ENCODE data around the gene CPO.
A peak's percentile ranks its signal among the peaks of the same experiment; 100 is the strongest.

The CPO gene

DNA sequence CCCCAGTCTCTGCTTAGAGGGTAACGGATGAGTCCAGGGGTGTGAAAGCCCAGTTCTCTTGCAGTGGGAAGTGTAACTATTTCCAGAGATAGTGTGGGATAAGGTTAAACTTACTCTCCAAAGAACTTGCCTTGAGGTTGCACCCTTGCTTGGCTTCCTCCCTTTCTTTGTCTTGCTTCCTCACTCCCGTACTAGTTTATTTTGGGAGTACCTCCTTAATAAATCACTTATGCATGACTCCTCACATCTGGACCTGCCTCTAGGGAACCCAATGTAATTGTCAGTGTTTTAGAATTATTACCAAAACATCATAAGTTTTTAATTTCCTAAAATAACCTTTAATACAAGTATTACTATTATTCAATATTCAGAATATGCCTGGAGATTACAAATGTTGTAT, 35.2 kb downstream of the CPO start:
- no peak for DNase-seq

DNA sequence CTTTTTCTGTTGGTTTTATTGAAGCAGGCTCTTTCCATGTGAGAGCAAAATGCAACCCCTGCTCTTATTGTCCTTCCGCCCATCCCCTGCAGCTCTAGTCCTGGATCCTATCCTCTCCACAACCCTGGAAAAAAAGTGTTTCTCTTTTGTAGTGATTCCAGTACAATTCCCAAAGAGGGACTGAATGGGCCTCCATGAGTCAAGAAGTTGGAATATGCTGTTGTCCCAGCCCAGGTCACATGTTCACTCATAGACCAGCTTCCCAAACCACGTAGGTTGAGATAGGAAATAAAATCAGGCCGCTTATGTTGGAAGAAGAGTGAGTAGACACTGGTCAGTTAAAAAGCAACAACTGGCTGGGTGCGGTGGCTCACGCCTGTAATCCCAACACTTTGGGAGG, 39.4 kb downstream of the CPO start:
- no peak for DNase-seq

DNA sequence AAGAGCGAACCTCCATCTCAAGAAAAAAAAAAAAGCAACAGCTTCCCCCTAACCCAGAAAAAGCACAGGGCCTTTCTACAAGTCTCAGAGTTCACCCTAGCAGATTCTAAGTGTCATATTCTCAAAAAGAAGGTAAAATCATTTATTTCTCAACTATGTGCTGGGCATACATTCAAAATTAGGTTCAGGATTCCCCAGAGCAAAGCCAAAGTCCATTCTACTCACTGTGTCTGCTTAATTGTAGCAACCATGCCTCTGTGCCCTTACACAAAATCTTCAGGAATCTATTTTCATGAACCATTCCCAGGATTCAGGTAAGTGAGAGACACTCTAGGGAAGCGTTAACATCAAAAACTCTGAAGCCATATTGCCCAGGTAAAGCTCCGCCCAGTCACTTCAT, 40.0 kb downstream of the CPO start:
- no peak for DNase-seq

DNA sequence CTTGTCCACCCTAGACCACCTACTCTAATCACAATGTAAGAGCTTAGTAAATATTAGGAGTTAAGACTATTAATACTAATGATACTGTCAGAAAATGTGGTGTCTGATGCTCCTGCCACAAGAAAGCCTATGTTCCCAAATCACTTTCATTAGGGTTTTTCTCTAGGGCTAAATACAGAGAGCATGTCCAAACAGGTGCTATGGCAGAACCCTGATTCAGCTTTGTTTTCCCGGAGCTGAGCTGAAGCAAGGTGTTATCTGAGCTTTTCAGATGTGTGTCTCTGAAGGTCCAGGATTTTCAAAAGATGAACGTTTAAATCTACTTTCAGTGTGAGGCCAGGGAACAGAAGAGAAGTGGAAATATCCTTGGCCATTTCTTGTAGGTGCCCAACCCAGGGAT, 40.6 kb downstream of the CPO start:
- DNase-seq: no peak

DNA sequence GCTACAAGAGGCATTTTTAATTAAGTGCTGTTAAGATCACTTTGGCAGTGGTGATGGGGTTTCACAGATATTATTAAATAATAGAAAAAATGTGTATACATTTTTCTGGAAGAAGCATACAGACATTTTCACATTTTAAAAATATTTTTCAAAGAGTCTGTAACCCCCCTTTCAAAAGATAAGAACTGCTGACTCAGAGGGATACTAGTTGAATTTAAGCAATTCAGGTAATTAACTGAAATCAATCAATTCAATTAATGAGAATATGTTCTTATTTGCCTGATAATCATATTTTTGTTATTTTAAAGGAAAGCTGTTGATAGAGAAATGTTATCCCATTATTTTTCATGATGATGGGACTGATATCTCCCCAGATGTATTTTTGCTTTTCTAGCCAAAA, 41.1 kb downstream of the CPO start:
- no peak for DNase-seq

DNA sequence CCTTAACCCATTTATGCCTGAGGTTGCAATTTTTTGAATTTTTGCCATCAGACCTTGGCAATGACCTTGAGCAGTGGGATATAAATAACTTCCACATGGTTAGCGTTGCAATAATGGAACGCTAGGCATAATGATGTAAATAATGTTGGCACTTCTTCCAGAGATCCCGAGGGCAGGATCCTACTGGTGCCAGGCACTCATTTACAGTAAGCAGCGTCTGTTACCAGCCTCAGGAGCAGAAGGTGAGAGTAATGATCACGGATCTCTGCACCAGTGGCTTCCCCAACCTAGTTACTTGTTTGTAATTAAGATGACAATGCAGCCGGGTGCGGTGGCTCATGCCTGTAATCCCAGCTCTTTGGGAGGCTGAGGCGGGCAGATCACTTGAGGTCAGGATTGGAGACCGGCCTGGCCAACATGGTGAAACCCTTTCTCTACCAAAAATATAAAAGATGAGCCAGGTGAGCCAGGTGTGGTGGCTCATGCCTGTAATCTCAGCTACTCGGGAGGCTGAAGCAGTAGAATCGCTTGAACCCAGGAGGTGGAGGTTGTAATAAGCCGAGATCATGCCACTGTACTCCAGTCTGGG, 41.9 kb downstream of the CPO start:
- no peak for DNase-seq

DNA sequence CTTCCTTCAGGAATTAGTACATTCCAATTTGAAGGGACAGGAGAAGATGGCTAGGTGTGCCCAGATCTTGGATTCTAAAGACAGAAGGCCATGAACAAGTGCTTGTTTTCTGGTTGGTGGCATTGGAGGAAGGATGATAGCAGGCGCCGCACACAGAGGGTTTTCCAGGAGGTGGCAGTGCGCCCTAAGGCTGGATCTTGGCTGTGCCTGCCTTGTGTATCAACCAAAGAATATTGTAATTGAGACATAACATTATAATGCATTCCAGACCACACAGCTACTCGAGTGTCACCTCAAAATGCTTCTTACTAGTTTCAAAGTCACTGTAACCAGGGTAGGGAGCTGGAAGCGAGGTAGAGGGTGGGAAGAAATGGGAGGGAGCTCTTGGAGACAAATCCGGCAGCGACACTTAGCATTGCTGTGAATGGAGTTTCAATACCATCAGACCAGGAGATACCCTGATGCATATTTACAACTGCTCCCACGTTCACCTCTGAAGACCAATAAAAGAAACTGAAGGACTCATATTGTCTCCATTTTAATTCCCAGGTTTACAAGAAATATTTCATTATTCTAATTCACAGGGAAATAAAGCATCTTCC, 42.5 kb downstream of the CPO start:
- peak; percentile 18 for DNase-seq

DNA sequence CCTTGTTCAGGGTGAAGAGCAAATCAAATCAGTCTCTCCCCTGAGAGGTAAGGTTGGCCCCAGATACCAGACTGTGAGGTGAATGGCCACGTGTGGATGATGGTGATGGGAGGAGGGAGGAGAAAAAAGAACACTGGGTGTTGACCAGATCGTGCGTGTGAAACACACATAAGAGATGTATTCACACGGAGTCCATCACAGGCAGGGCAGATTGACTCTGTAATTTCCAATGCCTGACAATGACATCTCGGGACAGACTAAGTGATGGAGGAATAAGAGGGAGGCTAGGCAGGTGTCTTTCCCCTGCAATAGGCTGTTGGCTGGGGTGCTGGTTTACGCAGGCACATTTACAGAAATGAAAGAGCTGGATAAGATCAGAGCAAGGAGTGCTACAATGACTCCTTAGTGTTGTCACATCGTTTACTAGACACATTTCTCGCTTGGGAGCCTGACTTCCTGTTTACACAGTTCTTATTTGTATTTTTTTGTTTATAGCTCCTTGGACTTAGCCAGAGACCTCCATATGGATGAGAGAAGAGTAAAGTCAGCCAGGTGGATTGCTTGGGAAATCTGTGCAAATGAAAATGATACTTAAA, 43.1 kb downstream of the CPO start:
- DNase-seq: no peak

DNA sequence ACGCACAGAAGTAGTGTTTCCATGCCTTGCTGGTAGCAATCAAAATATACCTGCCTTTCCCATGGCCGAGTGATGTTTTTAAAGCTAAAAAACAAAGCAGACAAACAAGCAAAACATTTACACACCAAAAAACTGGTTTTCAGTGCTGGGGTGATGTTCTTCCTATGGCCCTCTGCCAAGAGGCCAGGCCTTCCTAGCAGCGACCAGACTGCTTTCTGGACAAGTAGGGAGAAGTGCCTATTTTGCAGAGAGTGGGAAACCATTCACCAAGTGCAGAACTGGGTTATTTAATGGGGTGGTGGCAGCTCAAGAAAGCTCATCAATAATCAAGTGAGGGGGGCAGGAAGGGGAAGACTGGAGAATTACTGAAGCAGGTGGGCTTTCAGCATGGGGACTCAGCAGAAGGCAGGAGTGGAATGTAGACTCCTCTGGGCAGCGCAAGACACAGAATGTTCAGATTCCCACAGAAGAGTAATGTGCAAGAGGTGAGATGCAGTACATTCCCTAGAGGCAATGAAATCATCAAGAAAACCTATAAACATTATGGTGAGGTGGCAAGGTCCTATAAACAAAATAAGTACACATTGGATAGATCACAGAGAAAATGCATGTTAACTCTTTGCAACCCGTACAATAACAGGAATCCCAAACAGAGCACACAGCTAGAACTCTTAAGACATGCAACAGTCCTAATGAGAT, 44.0 kb downstream of the CPO start:
- DNase-seq: no peak

DNA sequence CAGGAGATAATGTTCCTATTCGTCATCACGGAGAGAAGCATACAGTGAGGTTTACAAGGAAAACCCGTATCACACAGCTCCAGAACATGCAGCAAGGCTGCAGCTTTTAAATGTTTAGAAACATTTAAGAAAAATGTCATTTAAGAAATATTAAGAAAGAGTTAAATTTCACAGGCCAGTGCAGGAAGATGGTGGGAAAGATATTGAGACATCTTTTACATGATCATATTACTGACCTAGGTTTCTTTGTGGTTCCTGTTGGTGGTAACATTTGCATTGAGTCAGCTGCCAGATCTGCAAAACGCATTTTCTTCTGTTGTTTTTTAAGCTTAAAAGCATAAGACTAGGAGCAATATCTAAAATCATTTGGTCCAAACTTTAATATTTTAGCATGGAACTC, 44.9 kb downstream of the CPO start:
- no peak for DNase-seq

DNA sequence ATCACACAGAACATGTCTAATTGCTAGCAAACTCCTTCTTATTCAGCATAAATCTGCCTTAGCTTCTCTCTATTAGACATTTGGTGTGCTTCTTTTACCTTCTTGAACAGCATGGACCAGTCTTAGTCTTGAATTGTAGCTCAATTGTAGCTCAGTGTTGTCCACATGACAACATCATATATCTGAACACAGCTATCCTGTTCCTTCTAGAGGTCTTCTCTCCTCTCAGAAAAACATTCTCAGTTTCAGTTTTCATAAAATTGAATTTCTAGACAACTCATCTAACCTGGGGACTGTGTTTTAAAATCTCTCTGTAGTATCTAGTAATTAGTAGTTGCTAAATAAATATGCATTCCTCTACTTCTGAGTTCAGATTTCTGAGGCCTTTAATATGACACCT, 47.6 kb downstream of the CPO start:
- no peak for DNase-seq

DNA sequence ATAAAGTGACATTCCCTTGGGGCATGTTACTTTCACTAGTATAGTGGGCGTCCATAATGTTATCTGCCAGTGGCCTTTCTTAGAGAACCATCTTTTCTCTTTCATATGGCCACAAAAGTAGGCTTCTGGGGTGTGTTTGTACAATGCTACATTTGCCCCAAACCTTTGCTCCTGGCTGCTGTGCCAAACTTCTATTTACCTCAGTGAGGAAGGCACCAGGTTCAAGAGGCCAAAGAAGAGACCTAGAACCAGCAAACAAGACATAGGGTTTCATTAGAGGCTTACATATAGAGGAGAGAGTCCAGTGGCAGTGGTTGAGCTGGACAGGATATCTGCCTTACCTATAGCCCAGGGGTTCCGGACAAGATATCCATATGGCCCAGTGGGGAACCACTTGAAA, 48.5 kb downstream of the CPO start:
- DNase-seq: no peak

DNA sequence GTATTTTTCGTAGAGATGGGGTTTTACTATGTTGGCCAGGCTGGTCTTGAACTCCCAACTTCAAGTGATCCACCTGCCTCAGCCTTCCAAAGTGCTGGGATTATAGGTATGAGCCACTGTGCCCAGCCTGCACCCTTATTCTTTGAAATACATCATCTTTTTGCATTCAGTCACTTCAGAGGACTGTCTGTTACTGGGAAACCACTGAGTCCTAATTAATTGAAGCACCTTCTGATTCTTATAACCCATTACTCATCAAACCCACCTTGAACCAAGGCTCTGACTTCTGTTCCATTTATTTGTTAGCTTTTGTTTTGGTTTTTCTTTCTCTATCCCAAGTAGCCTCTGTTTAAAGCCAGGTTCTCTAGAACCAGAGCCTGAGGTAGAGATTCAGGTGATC, 49.6 kb downstream of the CPO start:
- no peak for DNase-seq

DNA sequence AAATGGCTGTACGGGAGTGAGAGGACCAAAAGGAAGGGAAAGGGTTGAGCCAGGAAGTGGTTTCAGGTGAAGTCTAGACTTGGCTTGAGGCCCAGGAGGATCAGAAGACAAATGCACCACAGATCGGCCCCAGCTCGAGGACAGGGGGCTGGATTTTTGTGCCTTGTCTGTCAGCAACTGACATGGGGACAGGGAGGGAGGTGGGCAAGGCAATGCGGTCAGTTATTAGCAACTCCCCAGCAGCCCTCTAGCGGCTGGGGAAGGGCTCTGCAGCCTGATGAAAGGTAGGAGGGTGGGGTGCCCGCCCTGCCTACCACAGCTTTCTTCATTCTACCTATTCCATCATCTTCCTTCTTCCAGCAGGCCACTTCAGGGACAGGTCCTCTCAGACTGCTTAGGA, 50.0 kb downstream of the CPO start:
- no peak for DNase-seq

DNA sequence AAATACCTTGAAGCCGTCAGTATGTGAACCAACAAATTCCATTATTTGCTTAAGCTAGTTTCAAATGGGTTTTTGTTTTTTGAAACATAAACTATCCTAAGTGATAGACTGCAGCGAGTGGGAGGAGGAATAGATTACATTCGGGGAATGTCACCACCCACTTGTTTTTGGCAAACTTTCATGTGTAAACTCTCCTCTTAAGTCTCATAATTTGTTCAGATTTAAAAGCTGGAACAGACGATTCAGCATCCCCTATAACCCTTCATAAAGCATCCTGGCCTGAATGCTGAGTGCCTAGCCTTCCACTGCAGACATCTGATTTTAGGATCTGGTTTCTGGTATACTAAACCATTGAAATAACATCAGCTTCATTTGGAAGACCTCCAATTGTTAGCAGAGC, 51.0 kb downstream of the CPO start:
- DNase-seq: no peak

DNA sequence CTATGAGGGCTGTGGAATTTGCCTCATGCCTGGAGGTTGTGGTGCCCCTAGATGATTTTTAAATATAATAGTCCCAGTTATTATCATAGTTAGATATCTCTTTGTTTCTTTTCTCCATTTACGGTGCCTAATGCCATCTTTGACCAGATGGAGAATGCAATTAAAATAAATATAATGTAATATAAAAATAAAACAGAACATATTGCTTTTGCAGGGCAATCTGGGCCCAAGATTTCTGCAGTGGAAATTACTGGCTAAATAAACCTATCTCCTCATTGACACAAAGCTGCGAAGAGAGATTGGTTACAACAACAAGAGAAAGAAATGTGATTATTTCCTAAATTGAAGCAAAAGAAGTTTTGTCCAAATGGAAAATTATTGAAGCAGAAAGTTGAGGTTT, 51.8 kb downstream of the CPO start:
- DNase-seq: no peak

DNA sequence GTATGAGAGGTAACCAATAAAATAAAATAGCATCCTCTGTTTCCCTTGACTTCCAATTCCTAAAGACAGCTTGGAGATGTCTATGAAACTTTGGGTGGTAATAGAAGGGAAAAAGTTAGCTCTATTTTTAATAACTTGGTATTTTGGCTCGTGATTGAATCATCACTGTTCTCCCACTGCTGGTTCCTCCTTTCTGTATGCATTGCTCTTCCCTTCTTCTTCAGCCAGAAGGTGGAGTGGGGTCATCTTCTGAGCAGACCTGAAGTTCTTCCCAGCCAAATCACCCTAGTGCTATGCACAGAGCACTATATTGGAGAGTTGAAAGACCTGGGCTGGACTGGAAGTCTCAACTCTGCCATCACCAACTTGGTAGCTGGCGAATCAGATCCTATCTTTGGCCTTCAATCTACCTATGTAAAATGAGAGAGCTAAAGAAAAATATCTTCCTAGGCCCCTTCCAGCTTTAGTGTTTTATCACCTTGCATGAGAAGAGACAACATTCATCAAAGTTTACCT, 54.1 kb downstream of the CPO start:
- no peak for DNase-seq

DNA sequence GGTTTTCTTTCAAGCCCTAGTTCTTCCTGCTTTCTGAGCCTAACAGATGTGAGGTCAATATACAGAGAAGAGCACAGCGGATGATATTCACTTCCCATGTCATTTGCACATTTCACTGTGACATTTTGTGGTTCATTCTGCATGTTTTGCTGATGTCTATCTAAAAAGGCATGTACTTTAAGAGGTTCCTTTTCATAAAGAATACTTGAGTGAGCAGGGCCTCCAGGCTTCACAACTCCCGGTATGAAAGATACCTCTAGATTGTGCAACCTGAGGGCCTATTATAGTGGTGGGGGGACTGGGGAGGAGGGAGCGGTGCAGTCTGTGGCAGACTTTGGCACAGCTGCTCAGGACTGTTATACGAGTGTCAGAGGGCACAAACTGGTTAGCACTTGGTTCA, 54.6 kb downstream of the CPO start:
- no peak for DNase-seq

DNA sequence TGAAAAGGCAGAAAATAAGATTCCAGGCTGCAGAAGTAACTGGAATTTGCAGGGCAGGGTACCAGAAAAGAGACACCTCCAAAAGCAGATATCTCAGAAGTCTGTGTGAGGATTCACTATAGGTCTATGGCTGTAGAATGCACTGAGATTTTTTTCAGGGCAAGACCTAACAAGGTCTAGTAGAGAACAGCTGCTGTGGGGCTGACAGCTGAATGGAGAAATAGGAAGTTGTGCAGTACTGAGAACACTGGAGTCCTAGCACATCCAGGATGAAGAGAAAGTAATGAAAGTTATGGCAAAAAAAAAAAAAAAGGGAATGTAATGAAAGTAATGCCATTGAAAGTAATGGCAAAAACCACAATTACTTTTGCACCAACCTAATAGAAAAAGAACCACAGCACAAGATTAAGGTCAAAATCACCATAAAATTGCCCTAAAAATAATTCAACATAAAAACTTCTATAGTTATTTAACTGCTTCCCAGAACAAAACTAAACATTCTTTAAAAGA, 57.3 kb downstream of the CPO start:
- DNase-seq: no peak

DNA sequence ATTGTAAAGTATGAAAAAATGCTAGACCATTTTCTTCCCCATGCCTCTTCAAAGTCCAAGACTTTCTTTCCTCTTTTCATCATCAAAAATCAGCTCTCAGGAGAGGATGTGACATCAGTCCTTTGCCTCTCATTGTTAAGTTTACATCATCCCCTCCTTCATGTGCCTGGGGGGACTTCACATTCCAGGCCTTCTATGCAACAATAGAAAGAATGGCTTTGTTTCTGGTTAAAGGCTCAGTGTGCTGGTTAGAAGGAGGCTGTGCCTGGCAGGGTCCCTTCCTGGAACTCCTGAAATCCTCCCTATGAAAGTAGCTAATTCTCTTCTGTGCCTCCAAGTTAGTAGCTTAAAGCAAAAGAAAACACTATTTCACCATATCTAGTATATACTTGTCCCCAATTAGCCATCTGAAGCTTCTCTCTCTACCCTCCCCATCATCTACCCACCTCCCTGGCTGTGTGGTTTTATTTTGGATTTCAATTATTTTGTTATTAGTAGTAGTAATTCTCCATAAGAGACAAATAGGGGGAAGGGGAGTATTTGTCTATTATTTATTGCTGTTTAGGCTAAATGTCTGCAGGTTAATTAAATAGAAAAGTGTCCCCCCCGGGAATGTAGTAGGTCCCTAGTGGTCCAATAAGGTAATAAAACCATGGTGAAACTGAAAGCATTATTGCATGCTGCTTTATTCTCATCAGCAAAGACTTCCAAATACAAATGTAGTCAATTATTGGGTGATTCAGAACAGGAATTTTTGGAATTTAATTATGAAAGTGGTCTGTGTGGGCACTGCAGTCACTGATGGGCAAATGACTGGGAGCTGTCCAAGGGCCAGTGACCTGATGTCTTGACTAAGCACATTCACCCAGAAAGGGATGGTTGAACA, 69.0 kb downstream of the CPO start:
- DNase-seq: no peak

DNA sequence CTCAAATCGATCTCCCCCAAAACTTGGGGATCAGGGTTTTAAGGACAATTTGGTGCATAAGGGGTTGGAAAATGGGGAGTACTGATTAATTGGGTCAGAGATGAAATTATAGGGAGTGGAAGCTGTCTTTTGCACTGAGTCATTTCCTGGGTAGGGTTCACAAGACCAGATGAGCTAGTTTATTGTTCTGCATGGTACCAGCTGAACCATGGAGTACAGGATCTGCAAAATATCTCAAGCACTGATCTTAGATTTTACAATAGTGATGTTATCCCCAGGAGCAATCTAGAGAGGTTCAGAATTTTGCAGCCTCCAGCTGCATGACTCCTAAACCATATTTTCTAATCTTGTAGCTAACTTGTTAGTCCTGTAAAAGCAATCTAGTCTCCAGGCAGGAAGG, 73.1 kb downstream of the CPO start:
- DNase-seq: no peak

DNA sequence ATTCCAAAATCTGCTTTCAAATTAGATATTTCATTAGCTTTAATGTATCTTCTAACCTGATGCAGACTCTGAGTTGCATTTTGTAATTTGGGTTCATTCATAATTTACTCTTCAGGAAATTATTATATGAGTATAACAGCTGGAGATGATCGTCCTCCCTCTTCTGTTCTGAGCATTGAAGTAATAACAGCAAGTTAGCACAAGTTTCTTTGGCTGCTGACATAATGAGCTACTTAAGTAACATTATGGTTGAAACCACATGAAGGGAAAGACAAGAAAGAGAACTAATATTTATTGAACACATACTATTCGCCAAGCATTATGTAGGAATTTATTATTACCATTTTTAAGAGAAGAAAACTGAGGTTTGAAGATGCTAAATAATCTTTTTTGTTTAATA, 75.1 kb downstream of the CPO start:
- no peak for DNase-seq

DNA sequence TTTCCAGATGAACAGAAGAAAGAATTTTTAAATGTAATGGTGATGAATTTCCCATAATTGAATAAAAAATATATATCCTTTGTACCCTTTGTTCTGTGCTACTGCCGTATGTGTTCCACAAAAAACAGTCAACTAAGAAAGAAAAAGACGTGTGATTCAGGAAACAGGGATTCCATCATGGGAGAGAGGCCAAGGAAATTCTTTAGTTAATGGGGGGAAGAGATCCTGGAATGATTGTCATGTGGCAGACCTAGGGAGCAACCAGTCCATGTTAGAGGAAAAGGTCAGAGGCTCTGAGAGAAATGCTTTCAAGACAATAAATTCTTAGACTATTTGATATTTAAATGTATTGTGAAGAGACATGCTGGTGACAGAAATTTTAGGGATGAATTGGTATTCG, 76.6 kb downstream of the CPO start:
- DNase-seq: no peak

Data from T-helper 9 cell (primary cell).